GM19455 (cell line): Measurements from ENCODE around the gene BAZ2A.
A peak's percentile ranks its signal among the peaks of the same experiment; 100 is the strongest.

Experiments
- ATAC-seq: cut with Tn5 transposase; IDR thresholded peaks from one replicate; pipeline ENCODE4 v1.9.1; 2021; ENCODE audit not compliant: unreplicated experiment

Gene BAZ2A

GRCh38 chr12:56635806-56636674, 5.9 kb upstream of the BAZ2A start:
- ATAC-seq = peak; percentile 51

DNA sequence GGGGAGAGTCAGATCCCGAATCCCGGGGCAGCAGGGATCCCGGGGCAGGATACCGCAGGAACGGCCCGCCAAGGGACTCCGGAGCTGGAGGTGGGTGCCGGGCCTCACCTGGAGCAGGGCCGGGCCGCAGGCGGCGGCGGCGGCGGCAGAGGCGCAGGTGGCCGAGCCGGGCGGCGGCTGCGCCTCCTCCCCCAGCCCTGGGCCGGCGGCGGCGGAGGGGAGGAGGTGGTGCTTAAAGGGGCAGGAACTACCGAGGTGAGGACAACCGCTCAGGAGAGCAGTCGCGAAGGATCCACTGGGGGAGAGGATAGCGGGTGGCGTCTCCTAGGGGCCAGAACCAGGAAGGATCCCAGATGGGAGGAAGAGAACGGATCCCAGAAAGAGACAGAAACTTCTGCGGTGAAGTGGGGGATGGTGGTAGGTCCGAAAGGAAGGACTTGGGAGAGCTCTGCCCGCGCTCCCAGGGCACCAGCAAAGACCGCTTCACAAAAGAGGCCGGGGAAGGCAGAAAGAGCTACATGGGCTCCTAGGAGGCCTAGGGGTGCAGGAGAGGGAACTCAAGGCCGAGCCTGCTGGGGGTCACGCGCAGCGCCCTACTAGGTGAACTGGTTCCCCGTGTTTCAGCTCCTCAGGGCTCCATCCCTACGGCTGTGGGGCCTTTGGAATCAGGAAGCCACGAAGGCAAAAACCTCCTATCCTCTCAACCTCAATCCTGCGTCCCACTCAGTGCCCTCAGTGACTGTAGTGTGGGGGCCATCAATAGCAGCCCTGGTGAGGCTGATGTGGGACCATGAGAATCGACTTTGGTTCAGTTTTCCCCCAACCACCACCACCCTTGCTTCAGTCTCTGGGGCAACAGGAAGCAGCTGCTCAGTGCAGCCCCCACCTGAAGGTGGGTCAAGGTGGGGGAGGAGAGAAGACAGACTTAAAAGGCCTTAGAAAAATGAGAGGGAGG, 5.0 kb upstream of the BAZ2A start:
- ATAC-seq = no peak

- ATAC-seq = no peak
These were observed 4.2 kb upstream of the BAZ2A start for GRCh38 chr12:56634242-56634836.

- no peak for ATAC-seq
These were observed 3.5 kb upstream of the BAZ2A start for GRCh38 chr12:56633468-56634241.

- ATAC-seq = no peak
These were observed 2.8 kb upstream of the BAZ2A start for GRCh38 chr12:56632701-56633467.

DNA sequence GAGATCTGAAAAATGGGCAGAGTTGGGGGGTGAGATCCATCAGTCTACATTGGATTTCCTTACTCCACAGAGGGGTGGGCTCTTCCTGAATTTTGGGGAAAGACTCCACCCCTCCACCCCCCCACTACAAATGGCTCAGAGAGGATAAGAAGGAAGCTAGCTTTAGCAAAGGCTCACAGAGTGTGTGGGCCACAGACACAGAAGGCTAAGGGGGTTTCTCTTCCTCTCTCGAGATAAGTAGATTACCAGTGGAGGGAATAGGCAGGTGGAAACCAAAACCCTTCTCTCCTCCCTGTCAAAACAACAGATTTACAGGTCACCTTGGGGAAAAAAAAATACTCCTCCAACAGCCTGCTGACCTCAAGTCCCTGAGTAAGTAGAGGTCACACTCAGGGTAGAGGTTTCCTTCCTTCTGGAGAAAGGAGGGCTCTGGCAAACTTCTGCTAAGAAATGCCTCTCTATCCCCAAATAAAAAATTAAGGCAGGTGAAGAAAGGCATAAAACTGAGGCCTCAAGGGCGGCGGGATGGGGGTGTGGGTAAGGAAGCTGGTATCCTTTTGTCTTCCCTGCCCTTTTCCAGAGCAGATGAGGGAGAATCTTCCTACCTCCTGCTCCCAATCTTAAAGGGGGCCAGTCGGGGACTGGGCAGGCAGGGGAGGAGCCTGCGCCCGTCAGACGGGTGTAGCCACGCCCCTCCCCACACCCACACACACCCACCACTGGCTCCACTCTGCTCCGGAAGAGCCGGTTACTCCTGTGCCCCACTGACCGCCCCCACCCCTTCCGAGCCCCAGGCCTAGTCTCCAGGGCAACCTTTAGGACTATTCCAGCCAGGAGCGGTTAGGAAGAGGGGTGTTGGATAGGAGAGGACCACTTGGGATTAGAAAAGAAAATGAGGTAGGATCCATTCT, 1.9 kb upstream of the BAZ2A start:
- ATAC-seq = peak; percentile 22

GRCh38 chr12:56629459-56630179, 507 bp downstream of the BAZ2A start:
- peak; percentile 1 for ATAC-seq

GRCh38 chr12:56628671-56629458, 1.3 kb downstream of the BAZ2A start:
- ATAC-seq = no peak

DNA sequence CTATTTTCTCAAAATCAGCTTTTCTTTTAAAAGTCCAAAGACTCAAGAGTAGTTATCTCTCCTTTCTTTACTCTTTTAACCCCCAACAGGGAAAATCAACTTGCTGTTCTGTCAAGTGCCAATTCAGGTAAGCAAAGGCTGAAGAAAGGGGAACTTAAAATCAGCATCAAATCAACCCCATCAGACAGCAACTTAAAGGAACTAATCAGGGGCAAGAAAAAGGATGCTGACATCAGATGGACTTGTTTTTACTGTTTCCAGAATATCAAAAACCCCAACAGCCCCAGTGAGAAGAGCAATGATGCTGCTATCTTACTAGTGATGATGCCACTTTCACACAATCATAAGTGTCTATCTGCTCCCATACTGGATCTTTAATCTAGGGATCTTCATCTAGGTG, 3.4 kb downstream of the BAZ2A start:
- ATAC-seq = no peak

- no peak for ATAC-seq
These were observed 7.6 kb downstream of the BAZ2A start for GRCh38 chr12:56622535-56622934.

DNA sequence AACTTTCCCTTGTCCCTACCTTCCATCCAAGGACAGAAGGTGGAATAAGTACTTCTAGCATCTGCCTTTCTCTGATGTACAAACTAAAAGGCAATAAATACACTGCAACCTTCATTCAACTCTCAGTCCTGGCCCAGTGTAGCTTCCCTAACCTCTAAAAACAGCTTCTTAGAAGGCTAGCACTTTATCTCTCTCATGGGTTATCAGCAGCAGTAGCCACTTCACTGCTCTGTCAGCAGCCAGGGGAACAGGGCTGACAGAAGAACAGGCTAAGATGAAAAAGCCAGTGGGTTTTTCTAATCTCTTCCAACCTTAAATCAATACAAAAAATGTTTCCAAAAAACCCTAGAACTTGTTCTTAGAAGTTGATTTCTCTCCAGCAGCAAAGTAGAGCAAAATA, 13.2 kb downstream of the BAZ2A start:
- ATAC-seq = no peak

GRCh38 chr12:56616244-56616643, 13.9 kb downstream of the BAZ2A start:
- no peak for ATAC-seq

GRCh38 chr12:56614627-56615026, 15.5 kb downstream of the BAZ2A start:
- no peak for ATAC-seq

GRCh38 chr12:56604355-56604754, 25.8 kb downstream of the BAZ2A start:
- no peak for ATAC-seq

DNA sequence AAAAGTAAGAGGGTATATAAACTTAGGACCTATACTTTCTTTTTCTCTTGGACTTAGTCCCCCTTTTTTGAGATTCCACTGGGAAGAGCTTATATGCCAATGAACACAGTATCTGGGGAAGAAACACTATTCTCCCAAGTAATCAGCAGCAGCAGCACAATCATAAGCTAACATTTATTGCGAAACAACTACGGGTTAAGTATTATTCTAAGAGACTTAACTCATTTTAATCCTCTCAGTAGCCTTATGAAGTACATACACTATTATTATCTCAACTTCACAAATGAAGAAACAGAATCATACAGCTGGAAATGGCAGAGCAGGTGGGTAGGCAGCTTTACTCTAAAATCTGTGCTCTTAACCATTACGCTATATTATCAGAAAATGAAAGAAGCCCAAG, 27.9 kb downstream of the BAZ2A start:
- ATAC-seq = no peak

GRCh38 chr12:56601503-56601902, 28.6 kb downstream of the BAZ2A start:
- no peak for ATAC-seq

GRCh38 chr12:56600753-56601152, 29.4 kb downstream of the BAZ2A start:
- ATAC-seq = no peak
